Transverse colon (tissue), 4 donors: ENCODE results near the gene MRGPRD.

ENCODE experiments used
- CTCF ChIP-seq, 5 experiments: fragments of 200-600 bp in 3 of 5; fragments of 450-650 bp in 2 of 5; sonication (generic) in 3 of 5; IDR thresholded peaks; 1 replicate in 2 of 5; 2 replicates in 3 of 5; pipeline ENCODE4 v1.5.1; 2016 to 2017; ENCODE audit warnings: antibody characterized with exemption in 5 of 5, inconsistent platforms in 3 of 5, mild to moderate bottlenecking in 2 of 5, moderate library complexity in 1 of 5
- POLR2A ChIP-seq: fragments of 450-650 bp; IDR thresholded peaks from one replicate; pipeline ENCODE4 v1.6.1; 2016; ENCODE audit warnings: antibody characterized with exemption, mild to moderate bottlenecking, moderate library complexity
- POLR2AphosphoS5 ChIP-seq, 3 donors: sonication (generic); formaldehyde crosslinking; IDR thresholded peaks; one replicate each; pipeline ENCODE4 v1.6.1; 2016; ENCODE audit warnings: antibody characterized with exemption in 3 of 3

GRCh38 chr11:68936358-68936636 is 44.5 kb downstream of the MRGPRD start:
- no peak for TF ChIP-seq CTCF (IDR thresholded peaks at IDR 0.05)
- no peak for TF ChIP-seq POLR2AphosphoS5 (IDR thresholded peaks at IDR 0.05)
- TF ChIP-seq POLR2A: no peak
